Suppressor macrophage (primary cell): ENCODE measurements around the gene EXOC2.
A peak's percentile ranks its signal among the peaks of the same experiment; 100 is the strongest.
"Not testable (repeated sequence)": the region's sequence is repeated elsewhere in the genome, so short reads cannot be mapped to it uniquely, and the experiment has no call there.

Experiments used
- DNase-seq, 4 experiments: peaks; one replicate each; pipeline ENCODE4 v3.0.0-alpha.2; 2020 to 2022

Gene EXOC2

DNA sequence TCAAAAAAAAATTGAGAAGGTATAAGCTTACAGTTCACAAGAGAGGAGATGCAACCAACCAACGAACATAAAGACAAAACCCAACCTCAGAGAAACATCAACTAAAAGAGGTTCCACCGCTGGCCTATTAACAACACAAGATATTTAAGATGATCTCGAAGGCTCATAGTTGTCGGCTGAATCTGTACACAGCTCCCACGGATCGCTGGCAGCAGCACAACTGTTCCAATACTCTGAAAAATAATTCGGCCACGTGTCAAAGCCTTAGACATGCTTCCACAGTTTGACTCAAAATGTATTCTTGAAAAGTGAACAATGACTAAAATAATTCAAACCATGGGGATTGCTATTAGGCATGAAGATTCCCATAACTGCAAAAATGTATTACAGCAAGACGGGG is 13.7 kb downstream of the EXOC2 start:
- no peak for DNase-seq

DNA sequence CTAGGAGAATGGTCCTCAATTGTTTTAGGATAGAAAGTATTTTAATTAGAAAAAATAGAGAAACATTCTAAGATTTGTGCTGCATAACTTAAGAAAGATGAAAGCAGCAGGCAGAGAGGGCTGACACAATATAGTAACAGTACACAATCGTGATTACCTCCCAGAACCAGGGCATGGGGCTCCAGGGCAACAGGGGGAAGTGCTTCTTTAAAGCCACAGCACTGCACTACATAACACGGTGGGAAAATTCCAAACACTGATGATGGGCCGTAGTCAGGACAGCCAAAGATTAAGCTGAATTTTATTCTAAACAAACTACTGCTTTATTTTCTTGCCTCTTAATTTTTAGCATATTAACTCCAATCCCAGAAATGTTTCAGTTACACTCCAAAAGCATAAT is 14.4 kb downstream of the EXOC2 start:
- DNase-seq: no peak

DNA sequence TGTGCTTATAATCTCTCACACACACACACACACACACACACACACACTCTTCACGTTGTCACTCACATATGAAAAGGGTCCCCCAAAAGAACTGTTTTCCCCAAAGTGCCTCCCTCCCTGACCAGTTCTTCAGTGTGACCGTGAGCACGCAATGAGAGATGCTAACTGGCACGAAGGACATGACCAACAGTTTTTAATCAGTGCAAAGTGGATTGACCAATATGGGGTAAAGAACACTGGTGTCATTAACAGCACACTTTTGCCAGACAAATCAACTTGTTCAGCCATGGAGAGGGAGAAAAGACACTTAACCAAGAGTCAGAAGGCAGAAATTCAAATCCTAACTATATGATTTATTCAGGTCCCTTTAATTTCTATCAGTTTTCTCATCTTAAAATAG is 15.0 kb downstream of the EXOC2 start:
- no peak for DNase-seq

DNA sequence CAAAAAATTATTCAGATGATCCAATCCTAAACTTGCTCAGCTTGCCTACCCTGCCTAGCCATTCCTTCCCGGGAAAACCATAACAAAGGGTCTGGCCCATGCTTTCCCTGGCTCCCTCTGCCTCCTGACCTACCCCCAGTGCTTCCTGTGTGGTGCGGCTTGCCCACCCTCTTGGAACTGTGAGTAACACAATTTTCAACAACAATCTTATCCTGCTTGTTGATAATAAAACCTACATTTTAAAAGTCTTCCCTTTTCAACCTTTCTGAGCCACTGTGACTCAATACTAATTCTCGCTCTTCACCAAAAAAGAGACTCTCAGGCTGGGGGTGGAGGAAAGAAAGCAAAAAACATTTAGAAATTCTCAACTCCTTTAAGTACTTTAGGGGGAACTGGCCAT is 18.0 kb downstream of the EXOC2 start:
- DNase-seq: no peak

DNA sequence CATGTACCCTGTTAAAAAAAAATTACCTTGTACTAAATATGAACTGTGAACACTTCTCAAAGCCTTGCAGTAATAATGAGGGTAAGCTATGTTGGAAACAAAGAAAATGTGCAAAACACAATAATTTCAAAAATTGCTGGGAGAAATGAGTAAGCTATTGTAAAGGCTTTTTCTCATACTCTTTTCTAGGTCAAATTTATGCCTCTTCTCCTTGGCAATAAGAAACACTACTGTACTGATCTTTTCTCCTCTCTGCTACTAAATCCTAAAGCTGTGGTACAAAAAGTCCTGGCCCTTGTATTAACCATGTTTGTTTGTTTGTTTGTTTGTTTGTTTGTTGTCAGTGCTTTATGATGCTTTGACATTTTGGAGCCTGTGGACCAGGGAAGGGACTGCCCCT is 18.5 kb downstream of the EXOC2 start:
- no peak for DNase-seq

DNA sequence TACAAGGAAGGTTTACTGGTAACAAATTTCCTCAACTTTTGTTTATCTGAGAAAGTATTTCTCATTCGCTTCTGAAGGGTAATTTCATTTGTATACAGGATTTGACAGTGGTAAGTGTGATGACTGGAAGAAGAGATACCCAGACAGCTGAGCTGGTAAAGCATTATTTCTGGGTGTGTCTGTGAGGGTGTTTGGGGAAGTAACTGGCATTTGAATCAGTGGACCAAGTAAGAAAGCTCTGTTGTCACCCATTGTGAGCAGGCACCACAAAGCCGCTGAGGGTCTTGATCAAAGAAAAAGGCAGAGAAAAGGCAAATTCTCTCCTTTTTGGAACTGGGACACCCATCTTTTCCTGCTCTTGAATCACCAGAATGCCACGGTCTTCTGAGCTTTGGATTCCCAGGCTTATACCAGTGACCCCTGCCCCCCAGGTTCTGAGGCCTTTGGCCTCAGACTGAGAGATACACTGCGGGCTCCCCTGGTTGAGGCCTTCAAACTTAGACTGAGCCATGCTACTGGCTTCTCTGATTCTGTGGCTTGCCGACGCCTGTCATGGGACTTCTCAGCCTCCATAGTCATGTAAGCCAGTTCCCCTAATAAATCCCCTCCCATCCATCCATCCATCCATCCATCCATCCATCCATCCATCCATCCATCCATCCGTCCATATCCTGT is 25.5 kb downstream of the EXOC2 start:
- DNase-seq: no peak

DNA sequence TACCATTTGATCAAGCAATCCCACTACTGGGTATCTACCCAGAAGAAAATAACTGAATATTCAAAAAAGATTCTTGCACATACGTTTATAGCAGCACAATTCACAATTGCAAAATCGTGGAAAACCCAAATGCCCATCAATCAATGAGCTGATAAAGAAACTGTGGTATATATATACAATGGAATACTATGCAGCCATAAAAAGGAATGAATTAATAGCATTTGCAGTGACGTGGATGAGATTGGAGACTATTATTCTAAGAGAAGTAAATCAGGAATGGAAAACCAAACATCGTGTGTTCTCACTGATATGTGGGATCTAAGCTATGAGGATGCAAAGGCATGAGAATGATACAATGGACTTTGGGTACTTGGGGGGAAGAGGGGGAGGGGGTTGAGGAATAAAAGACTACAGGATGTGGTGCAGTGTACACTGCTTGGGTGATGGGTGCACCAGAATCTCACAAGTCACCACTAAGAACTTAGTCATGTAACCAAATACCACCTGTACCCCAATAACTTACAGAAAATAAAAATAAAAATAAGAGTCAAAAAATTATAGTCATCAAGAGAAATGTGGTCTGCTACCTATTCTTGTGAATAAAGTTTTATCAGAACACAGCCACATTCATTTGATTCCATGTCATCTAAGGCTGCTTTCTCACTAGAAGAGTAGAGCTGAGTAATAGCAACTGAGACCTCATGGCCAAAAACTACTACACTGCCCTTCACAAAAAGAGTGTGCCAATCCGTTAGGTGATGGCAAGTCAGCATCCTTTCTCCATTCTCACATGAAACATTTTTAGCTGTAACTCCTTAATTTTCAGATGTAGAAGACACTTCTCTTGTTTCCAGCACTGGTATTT is 27.3 kb downstream of the EXOC2 start:
- no peak for DNase-seq

DNA sequence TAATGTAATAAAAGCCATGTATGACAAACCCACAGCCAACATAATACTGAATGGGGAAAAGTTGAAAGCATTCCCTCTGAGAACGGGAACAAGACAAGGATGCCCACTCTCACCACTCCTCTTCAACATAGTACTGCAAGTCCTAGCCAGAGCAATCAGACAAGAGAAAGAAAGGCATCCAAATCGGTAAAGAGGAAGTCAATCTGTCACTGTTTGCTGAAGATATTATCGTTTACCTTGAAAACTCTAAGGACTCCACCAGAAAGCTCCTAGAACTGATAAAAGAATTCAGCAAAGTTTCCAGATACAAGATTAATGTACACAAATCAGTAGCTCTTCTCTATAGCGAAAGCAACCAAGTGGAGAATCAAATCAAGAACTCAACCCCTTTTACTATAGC is 29.2 kb downstream of the EXOC2 start:
- DNase-seq: not testable (repeated sequence)

DNA sequence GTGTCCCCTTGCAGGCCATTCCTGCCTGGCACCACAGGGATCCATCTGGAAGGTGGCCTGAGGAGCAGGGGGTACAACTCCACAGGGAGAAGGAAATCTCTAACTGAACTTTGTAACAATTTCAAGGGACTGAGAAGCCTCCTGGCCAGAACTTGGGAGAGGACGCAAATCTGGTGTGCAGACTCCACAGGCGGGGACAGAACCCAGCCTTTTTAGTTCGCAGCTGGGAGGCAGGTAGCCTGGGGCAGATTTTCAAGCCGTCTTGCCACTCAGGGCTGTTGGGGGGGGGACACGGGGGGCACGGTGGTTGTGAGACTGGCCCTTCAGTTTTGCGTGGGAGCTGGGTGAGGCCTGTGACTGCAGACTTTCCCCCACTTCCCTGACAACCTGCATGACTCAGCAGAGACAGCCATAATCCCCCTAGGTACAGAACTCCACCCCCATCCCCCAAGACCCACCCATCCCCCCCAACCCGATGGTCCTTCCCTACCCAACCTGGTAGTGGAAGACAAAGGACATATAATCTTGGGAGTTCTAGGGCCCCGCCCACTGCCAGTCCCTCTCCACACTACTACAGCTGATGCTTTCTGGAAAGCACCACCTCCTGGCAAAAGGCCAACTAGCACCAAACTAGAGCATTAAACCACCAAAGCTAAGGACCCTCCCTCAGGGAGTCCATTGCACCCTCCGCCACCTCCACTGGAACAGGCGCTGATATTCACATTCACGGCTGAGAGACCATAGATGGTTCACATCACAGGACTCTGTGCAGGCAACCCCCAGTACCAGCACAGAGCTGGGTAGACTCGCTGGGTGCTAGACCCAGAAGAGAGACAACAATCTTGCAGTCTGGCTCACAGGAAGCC is 33.0 kb downstream of the EXOC2 start:
- DNase-seq: peak in 1 of 4 experiments; percentile 6

DNA sequence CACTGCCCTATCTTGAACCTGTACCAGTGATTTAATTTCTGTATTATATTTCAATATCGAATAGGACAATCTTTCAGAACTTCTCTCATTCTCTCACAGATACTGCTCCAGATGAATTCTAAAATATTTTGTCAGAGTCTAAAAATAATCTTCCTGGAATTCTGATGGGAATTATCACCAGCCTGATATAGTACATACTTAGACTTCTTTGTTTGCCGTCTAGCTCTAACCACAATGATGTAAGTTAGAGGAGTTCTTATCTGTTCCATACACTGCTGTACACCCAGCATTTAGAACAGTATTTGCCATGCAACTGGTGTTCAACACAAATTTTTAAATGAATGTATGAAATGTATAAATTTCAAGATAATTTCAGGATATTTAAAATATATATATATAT is 34.7 kb downstream of the EXOC2 start:
- DNase-seq: no peak

DNA sequence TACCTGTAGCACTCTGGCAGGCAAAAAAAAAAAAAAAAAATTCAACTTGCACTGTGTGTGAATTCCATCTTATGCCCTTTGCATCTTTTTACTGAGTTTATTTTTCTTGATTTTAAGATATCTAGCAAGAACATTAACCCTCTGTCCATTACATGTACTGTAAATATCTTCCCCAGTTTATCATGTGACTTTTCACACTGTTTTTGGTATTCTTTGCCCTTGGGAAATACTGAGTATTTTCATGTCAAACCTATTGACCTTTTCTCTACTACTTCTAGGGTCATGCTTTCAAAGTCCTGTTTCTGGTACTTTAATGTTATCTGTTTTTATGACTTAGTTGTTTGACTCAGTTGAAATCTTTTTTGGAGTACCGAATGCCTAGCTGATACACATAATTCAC is 35.2 kb downstream of the EXOC2 start:
- DNase-seq: no peak

DNA sequence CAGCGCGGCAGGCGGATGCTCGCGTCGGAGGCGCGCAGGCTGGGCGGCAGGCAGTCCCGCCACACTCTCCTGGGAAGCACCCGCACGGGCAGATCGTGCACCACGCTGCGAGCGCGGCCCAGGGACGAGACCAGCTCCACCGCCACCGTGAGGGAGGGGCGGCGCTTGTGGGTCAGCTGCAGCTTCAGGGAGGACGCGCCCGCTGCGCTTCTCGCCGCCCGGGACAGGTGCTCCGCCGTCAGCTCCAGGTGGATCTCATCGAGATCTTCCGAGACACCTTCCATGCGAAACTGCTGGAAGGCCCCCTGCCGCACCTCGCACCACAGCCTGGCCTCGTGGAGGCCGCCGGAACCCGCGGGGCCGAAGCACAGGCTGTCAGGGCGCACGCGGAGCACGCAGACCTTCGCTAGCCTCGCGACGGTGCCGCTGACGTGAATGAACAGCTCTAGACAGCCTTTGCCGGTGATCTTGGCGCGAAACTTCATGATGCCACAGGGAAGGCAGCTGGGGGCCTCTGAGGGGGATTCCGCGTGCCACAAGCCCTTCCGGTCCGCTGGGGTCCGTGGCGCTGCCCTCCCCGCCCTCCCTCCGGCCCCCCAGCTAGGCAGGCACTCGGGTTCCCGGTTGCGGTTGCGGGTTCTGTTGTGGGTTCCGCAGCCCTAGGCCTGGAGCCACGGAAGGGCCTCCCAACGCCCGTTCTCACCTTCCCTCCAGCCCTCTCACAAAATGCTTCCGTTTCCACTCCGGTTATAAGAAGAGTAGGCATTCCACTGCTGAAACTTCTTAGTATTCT is 36.3 kb downstream of the EXOC2 start, which contains the start of gene HUS1B:
Gene HUS1B, minus strand, starts transcription at position 641 of the 793 bp plus-strand sequence. Its CDS starts 156 bp downstream, at position 485.
- DNase-seq: no peak

DNA sequence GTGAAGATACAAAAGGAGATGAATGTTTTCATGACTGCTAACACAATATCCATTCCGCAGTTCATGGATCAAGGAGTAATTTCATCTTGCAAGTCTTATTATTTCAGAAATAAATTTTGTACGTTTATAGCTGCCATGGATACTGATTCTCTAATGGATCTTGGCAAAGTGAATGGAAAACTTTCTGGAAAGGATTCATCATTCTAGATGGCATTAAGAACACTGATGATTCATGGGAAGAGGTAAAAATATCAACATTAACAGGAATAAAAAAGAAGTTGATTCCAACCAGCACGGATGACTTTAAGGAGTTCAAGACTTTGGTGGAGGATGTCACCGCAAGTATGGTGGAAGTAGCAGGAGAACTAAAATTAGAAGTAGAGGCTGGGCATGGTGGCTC is 38.8 kb downstream of the EXOC2 start:
- no peak for DNase-seq

DNA sequence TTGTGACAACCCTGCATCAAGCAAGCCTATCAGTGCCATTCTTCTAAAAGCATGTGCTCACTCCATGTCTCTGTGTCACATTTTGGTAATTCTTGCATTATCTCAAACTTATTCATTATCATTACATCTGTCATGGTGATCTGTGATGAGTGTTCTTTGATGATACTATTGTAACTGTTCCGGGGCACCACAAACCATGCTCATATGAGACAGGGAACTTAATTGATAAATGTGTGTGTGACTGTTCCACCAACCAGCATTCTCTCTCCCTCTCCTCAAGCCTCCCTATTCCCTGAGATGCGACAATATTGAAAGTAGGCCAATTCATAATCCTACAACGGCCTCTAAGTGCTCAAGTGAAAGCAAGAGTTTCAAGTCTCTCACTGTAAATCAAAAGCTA is 40.1 kb downstream of the EXOC2 start:
- DNase-seq: no peak

DNA sequence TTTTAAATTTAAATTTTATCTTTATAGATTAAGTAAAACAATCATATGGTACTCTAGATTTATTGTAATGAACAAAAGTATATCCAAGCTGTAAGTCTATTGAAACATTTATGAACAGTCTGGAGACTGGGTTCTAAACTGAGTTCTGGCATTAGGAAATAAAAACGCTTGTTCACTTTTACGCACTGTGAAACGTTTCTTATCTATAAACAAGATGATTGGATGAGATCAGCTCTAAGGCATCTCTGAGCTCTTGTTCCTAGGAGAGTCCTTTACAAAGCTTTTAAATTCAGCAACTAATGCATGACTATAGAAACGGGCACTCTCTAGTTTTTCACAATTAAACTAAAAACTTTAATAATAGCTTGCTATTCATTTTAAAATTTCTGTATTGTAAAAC is 42.8 kb downstream of the EXOC2 start:
- DNase-seq: no peak

DNA sequence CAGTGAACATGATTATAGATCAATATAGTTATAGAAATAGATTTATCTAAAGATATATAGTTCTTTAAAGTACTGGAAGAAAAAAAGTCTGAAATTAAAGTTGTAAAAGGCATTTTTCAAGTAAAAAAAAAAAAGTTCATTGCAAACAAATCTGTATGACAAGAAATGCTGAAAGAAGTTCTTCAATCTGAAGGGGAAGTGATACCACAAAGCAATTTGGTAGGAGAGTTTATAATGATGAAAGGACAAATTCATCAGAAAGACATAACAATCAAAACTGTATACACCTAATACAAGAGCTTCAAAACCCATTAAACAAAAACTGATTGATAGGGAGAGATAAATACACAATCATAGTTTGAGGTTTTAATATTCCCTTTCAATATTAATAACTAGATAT is 50.1 kb downstream of the EXOC2 start:
- DNase-seq: peak in 2 of 4 experiments; percentile 29 to 46

DNA sequence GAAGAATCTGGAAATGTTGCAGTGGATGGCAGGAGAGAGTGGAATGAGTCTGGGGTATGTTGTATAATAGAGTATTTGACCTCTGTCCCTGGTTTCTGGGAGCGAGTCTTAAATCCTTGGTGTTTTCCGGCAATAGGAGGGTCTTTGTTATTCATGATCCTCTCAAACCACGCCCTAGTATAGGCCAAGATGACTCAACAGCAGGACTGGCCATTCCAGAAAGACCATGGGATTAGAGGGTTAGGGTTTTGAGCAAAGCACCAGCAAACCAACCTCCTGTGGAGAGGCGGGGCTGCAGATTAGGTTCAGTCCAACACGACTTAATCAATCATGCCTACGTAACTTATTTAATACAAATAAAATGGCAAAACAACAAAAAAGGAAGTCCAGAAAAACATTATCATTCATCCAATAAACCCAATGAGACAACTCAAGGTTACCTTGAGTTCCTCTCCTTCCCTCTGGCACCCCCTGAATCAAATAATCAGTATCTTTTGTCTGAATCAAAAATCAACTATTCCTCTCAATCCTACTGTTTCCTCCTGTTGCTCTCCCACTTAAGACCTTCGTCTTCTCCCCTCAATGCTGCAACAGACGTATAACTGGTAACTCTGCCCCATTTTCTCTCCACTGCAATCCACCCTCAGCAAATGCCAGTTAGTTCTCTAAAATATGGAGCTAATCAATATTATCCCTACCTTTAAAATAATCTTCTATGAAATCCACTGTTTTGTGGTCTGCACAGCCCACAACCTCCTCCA is 51.5 kb downstream of the EXOC2 start:
- DNase-seq: no peak

DNA sequence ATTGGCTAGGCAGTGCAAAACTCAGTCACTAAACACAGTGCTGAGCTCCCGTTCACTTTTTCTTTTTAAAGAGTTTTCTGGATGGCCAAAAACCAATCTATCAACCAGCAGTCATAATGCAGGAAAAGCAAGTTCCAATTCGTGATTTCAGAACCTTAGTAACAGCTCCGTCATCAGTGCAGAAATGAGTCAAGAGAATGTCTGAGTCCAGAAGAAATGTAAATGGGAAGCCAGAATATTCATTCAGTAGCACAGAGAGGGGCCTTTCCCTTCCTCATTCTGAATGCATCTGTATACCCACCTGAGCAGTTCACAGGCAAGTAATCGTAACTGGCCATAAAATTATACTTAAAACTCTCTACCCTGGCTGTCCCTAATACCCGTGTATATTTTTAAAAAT is 56.5 kb downstream of the EXOC2 start:
- DNase-seq: no peak

DNA sequence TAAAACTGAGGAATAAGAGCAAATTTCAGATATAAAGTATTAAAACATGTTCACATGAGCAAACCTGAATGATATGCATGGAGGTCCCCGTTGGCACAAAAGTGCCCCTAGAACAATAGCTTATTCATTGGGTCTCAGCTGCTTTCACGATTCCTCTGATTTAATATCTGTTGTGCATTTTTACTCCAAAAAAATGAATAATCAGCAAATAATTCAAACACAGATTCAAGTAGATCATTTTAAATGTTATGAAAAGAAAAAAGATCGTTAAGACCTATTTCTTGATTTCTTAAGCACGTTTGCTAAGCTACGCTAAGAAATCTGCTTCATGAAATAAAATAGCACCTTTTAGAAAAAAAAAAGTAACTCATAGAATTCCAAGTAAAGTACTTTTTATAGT is 57.7 kb downstream of the EXOC2 start:
- DNase-seq: no peak

DNA sequence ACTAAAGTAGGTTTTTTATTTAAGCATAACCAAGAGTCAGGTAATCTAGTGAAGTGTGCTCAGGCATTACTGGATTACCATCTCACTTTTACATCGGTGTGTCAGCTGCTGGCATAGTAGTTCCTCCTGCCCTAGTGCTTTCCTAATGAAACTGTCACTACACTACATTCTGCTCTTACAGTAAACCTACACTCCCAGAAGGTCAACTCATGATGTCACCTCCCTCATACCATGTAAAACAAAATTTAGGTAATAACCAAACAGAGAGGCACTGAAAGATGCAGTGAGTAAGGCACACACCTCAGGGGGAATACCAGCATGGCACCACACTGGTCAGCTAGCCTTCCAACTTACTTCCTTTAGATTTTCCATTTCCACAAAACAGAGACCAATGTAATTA is 59.3 kb downstream of the EXOC2 start:
- no peak for DNase-seq

DNA sequence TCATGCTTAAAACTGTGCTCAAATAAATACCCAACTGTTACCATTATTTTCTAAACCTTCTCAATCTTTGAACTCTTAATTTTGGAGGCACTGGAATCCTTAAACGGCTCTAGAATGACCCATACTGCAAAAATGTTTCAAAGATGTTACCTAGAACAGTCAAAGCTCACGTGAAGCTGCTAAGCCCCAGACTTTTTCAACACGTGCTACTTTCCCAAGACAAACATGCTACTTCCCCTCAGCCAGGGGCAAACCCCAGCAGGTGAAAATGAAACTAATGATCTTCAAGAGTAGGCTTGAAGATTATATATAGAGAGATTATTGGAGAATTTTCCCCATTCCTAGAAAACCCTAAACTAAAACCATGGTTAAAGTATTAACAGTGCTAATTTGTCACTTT is 64.2 kb downstream of the EXOC2 start:
- no peak for DNase-seq

DNA sequence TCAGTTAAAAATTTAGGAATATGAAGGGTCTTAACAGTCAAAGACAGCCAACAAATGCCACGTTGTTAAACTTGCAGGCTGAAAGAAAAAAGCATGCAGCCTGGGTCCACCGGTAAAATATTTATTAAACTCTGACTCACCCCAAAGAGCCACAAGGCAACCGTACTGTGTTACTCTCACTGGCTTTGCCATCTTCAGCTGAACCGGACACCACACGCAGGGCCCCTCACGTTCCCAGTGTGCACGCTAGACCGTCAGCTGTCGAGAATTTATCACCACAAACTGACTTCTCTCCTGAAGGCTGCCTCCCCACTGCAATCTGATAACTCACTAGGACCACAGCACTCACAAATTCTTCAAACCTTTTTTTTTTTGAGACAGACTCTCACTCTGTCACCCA is 66.7 kb downstream of the EXOC2 start:
- no peak for DNase-seq
